Adrenal gland (tissue), 5 donors: Measurements from ENCODE around the gene SPEG.

Experiments used
- POLR2A ChIP-seq, 2 donors: fragments of 450-650 bp; IDR thresholded peaks; one replicate each; pipeline ENCODE4 v1.6.1; 2017; ENCODE audit warnings: antibody characterized with exemption in 2 of 2, mild to moderate bottlenecking in 2 of 2, moderate library complexity in 1 of 2
- TF ChIP-seq, protein P1 (sequence below), 6 experiments: fragments of 450-650 bp in 4 of 6; fragments of 200-600 bp in 2 of 6; sonication (generic) in 1 of 6; IDR thresholded peaks; 1 replicate in 5 of 6; 2 replicates in 1 of 6; pipeline versions ENCODE4 v1.5.1 to v1.8.0; 2016 to 2021; ENCODE audit warnings: antibody characterized with exemption in 6 of 6, mild to moderate bottlenecking in 2 of 6, moderate library complexity in 1 of 6
- donor health status: DM: no; HTN: no; CAD: no.

DNA sequence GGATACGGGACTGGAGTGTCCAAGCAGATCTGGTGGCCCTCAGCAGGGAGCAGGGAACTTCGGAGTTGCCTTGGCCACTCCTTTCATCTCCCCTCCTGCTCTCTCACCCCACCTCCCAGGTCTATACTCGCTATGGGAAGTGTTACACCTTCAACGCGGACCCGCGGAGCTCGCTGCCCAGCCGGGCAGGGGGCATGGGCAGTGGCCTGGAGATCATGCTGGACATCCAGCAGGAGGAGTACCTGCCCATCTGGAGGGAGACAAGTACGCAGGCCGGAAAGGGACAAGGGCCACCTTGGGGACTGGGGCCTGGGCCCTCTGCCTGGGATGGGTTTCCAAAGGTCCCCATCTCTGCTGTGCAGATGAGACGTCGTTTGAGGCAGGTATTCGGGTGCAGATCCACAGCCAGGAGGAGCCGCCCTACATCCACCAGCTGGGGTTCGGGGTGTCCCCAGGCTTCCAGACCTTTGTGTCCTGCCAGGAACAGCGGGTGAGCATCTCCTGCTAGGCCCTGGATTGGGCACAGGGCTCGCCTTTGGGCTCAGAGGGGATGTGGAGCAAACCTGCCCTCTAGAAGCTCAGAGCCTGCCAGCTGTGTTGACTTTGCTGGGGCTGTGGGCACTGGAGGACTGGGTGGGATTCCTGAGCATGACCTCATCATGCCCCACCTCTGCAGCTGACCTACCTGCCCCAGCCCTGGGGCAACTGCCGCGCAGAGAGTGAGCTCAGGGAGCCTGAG is 97.2 kb downstream of the SPEG start:
- TF ChIP-seq, protein P1, sequence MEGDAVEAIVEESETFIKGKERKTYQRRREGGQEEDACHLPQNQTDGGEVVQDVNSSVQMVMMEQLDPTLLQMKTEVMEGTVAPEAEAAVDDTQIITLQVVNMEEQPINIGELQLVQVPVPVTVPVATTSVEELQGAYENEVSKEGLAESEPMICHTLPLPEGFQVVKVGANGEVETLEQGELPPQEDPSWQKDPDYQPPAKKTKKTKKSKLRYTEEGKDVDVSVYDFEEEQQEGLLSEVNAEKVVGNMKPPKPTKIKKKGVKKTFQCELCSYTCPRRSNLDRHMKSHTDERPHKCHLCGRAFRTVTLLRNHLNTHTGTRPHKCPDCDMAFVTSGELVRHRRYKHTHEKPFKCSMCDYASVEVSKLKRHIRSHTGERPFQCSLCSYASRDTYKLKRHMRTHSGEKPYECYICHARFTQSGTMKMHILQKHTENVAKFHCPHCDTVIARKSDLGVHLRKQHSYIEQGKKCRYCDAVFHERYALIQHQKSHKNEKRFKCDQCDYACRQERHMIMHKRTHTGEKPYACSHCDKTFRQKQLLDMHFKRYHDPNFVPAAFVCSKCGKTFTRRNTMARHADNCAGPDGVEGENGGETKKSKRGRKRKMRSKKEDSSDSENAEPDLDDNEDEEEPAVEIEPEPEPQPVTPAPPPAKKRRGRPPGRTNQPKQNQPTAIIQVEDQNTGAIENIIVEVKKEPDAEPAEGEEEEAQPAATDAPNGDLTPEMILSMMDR (IDR thresholded peaks at IDR 0.05): no peak
- no peak for TF ChIP-seq POLR2A (IDR thresholded peaks at IDR 0.05)
